ENCODE data around the gene STAB1. TPM values are rescaled to one million over a fixed set of nuclear protein-coding genes. Genes with fewer than 3 reads are reported as not detected.
A peak's percentile ranks its signal among the peaks of the same experiment; 100 is the strongest.

Gene STAB1
- total RNA-seq, 1 donor from 2014 or later, result 67.2 TPM

DNA sequence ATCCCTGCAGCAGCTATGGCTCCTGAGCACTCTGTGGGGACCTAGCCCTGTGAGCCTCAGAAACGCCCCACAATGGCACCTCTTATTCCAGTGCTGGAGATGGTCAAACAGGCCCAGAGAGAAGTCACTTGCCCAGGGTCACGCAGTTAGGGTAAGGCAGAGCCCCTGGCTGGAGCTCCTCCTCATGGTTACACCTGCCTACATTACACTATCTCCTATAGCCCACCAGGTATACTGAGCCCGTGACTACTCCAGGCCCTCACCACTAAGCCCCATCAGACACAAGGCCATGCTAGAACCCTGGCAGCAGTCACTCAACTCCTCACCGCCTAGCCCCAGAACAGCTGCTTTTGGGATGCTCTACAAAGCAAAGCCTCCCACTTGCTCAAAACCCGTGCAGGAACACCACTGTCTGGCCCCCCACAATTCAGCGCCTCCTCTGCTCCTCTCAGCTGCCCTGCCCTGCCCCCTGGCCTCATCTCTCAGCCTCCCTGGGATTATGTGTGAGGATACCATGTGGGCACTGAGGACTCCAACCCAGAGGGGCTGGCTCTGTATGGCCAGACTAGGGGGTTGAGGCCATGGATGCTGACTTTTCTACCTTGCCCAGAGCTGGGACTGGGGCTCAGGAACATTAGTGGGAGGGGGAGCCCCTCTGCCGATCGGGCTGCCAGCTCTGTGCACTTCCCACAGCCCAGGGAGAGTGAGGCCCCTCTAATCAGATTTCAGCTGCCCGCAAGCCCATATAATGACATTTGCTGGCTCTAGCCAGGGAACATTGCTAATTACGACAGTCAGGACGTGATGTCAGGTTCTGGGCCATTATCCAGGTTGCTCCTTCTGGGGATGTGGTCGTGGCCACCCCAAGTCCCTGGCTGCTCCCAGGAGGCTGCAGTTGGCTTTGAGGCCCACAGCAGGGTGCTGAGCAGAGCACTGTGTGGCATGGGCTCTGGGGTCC, 34.5 kb downstream of the STAB1 start:
- TF ChIP-seq, protein P1, sequence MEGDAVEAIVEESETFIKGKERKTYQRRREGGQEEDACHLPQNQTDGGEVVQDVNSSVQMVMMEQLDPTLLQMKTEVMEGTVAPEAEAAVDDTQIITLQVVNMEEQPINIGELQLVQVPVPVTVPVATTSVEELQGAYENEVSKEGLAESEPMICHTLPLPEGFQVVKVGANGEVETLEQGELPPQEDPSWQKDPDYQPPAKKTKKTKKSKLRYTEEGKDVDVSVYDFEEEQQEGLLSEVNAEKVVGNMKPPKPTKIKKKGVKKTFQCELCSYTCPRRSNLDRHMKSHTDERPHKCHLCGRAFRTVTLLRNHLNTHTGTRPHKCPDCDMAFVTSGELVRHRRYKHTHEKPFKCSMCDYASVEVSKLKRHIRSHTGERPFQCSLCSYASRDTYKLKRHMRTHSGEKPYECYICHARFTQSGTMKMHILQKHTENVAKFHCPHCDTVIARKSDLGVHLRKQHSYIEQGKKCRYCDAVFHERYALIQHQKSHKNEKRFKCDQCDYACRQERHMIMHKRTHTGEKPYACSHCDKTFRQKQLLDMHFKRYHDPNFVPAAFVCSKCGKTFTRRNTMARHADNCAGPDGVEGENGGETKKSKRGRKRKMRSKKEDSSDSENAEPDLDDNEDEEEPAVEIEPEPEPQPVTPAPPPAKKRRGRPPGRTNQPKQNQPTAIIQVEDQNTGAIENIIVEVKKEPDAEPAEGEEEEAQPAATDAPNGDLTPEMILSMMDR (IDR thresholded peaks at IDR 0.05; ENCODE audit: borderline replicate concordance), result no peak
- intact Hi-C loops (cut with micrococcal nuclease), result no loop called here
- DNase-seq, result peak; percentile 68

DNA sequence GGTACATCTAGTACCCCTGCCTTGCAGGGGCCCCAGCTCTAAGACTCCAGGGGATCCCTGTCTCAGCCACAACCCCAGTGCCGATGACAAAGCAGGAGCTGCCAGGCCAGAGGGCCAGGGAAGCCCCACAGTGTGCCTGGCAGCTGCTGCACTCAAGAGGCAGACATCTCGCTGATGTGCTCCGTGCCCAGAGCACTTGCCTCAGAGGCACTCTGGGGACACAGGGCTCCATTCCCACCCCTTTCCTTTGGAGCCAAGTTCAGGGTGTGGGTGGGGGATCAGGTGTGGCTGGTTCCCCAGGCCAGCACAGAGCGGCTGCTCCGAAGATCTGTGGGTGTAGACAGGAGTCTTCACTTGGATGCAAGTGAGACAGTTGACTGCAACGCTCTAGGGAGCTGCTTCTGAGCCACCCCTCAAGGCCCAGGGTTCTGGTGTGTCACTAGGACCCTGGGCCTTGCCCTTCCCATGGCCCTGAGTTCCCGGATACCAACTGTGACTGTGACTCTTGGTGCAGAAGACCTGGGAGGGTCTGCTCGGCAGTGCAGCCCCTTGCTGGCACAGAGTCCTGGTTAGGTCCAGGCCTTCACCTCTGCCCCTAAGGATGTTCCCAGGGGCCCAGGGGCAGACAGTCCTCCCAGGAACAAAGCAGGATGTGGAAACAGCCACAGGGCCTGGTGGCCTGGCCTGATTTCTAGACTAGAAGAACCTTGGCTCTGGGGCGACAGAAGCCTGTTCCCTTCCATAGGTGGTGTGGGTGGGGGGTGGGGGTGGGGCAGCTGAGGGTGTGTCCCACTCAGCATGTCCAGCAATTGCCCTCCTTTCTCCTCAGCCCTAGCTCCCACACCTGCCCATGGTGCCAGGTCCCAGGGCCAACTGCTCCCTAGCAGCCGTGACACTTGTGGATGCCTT, 36.0 kb downstream of the STAB1 start:
- intact Hi-C loops (cut with micrococcal nuclease), result no loop called here
- no peaks in the 10 kb centered on the region for H3K9me3 ChIP-seq (replicated peaks)
- TF ChIP-seq, protein P1 (IDR thresholded peaks at IDR 0.05; ENCODE audit: borderline replicate concordance), result no peak
- peak overlapping the region; percentile 82 for H3K4me3 ChIP-seq
- H3K4me1 ChIP-seq, result peaks cover 87% of the 10 kb centered on the region
- peak overlapping the region; percentile 94 for H3K27ac ChIP-seq (replicated peaks)
- H3K36me3 ChIP-seq, result peaks cover 9% of the 10 kb centered on the region
- peak; percentile 72 for DNase-seq
- H3K27me3 ChIP-seq (ENCODE audit: low read depth), result no peaks in the 10 kb centered on the region

More for the DNA sequence above, 34.5 kb downstream of the STAB1 start:
- H3K27me3 ChIP-seq (ENCODE audit: low read depth), result no peaks in the 10 kb centered on the region
- peak overlapping the region; percentile 82 for H3K4me3 ChIP-seq
- H3K9me3 ChIP-seq (replicated peaks), result no peaks in the 10 kb centered on the region
- peak overlapping the region; percentile 94 for H3K27ac ChIP-seq (replicated peaks)
- H3K4me1 ChIP-seq, result peaks cover 87% of the 10 kb centered on the region
- peaks cover 10% of the 10 kb centered on the region for H3K36me3 ChIP-seq

DNA sequence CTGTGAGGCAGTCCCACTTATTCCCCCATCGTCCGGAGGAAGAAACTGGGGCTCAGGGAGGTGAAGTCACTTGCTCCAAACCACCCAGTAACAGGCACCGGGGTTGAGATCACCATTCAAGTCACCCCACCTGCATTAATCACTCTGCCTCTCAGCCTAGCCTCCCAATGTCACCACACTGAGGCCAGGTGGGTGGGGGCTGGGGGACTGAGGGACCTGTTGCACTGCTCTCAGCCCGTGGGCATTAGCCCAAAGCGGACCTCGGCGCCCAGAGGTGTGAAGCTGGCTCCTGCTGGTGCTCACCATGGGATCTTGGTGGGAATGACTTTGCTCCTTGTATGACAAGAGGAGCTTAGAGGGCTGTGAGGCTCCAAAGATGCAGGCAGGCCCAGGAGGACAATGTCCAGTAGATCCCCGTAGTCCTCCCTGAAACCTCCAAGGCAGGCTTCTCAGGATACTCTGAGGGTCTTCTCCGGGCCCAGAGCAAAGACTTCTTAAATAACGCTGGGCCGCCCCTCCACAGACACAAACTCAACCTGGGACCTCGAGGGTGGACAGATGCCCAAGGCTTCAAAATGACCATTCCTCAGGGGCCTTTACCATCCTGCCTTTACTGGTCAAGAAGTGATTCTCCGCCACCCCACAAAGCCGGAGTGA, 36.9 kb downstream of the STAB1 start:
- Histone ChIP-seq H3K27me3 (ENCODE audit: low read depth) (no peaks in the 10 kb centered on the region), H3K4me3 (peak overlapping the region; percentile 82), H3K36me3 (peaks cover 9% of the 10 kb centered on the region), H3K4me1 (peaks cover 84% of the 10 kb centered on the region), H3K9me3 (replicated peaks) (no peaks in the 10 kb centered on the region), H3K27ac (replicated peaks) (peak overlapping the region; percentile 94)
- intact Hi-C loops (cut with micrococcal nuclease), result no loop called here
- DNase-seq, result no peak
- TF ChIP-seq, protein P1 (IDR thresholded peaks at IDR 0.05; ENCODE audit: borderline replicate concordance), result no peak

DNA sequence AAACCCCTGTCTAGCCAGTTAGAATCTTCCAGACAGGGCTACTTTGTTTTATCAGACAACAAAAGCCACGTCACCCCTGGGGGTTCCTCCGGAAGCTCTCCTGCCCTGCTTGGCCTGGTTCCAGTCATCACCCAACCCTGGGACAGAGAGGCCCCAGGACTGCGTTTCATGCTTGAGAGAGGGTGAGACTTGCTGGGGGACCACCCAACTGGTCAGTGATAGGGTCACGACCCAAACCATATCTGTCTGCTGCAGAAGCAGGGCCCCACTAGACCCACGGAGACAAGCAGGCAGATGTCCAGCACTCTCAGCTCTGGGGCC, 37.3 kb downstream of the STAB1 start:
- intact Hi-C loops (cut with micrococcal nuclease), result no loop called here
- TF ChIP-seq, protein P1 (IDR thresholded peaks at IDR 0.05; ENCODE audit: borderline replicate concordance), result no peak
- peaks cover 87% of the 10 kb centered on the region for H3K4me1 ChIP-seq
- H3K27ac ChIP-seq (replicated peaks), result peak overlapping the region; percentile 94
- H3K4me3 ChIP-seq, result peak overlapping the region; percentile 82
- DNase-seq, result no peak
- no peaks in the 10 kb centered on the region for H3K9me3 ChIP-seq (replicated peaks)
- peaks cover 6% of the 10 kb centered on the region for H3K36me3 ChIP-seq
- H3K27me3 ChIP-seq (ENCODE audit: low read depth), result no peaks in the 10 kb centered on the region

All from left ventricle myocardium inferior (tissue), 1 donor.